ENCODE results near the gene CSF2.

Gene CSF2

GRCh38 chr5:132067941-132068808, 5.4 kb upstream of the CSF2 start:
- DNase-seq (ENCODE audit: low read depth) = no peak

GRCh38 chr5:132069561-132069960, 4.0 kb upstream of the CSF2 start:
- no peak for DNase-seq (ENCODE audit: low read depth)

- no peak for DNase-seq (ENCODE audit: low read depth)
Observed at GRCh38 chr5:132069994-132070393, 3.6 kb upstream of the CSF2 start.

- DNase-seq (ENCODE audit: low read depth) = no peak
Observed at GRCh38 chr5:132070460-132071337, 2.9 kb upstream of the CSF2 start.

GRCh38 chr5:132071338-132071707, 2.3 kb upstream of the CSF2 start:
- DNase-seq (ENCODE audit: low read depth) = no peak

- DNase-seq (ENCODE audit: low read depth) = no peak
Observed at GRCh38 chr5:132072070-132072469, 1.5 kb upstream of the CSF2 start.

- no peak for DNase-seq (ENCODE audit: low read depth)
Observed at GRCh38 chr5:132072528-132072927, 1.1 kb upstream of the CSF2 start.

GRCh38 chr5:132074091-132074771, 642 bp downstream of the CSF2 start:
- DNase-seq (ENCODE audit: low read depth) = no peak

GRCh38 chr5:132074772-132075718, 1.5 kb downstream of the CSF2 start:
- no peak for DNase-seq (ENCODE audit: low read depth)

- DNase-seq (ENCODE audit: low read depth) = no peak
Observed at GRCh38 chr5:132075719-132076077, 2.1 kb downstream of the CSF2 start.

GRCh38 chr5:132076202-132076830, 2.7 kb downstream of the CSF2 start:
- DNase-seq (ENCODE audit: low read depth) = no peak

GRCh38 chr5:132076983-132077382, 3.4 kb downstream of the CSF2 start:
- no peak for DNase-seq (ENCODE audit: low read depth)

- DNase-seq (ENCODE audit: low read depth) = no peak
Observed at GRCh38 chr5:132079081-132079480, 5.5 kb downstream of the CSF2 start.

- no peak for DNase-seq (ENCODE audit: low read depth)
Observed at GRCh38 chr5:132079619-132080018, 6.0 kb downstream of the CSF2 start.

GRCh38 chr5:132080595-132080994, 7.0 kb downstream of the CSF2 start:
- no peak for DNase-seq (ENCODE audit: low read depth)

- no peak for DNase-seq (ENCODE audit: low read depth)
Observed at GRCh38 chr5:132081458-132081857, 7.9 kb downstream of the CSF2 start.

- DNase-seq (ENCODE audit: low read depth) = no peak
Observed at GRCh38 chr5:132082329-132083023, 8.9 kb downstream of the CSF2 start.

- no peak for DNase-seq (ENCODE audit: low read depth)
Observed at GRCh38 chr5:132083071-132083678, 9.6 kb downstream of the CSF2 start.

GRCh38 chr5:132085686-132086085, 12.1 kb downstream of the CSF2 start:
- DNase-seq (ENCODE audit: low read depth) = no peak

- no peak for DNase-seq (ENCODE audit: low read depth)
Observed at GRCh38 chr5:132086277-132086794, 12.7 kb downstream of the CSF2 start.
